HCT116 (cell line): ENCODE data around the gene ALOXE3. TPM values are rescaled to one million over a fixed set of nuclear protein-coding genes. Genes with fewer than 3 reads are reported as not detected.

Source experiments
- ATAC-seq: fragments of 200-7000 bp; cut with Tn5 transposase; 2 replicates; pipeline ENCODE4 v1.9.1; 2020; ENCODE audit warnings: mild to moderate bottlenecking, moderate library complexity
- BruUV-seq: library from RNA; stranded (reverse); fragments of 400-500 nt; replicated peaks from 2 replicates; lab custom pipeline; 2021; lab: Mats Ljungman, UMichigan
- CTCF ChIA-PET: fragments of 300-600 bp; sonication (Branson Sonifier 250); formaldehyde crosslinking; loops from one replicate; lab custom pipeline; 2021; ENCODE audit warnings: antibody characterized with exemption; lab: Charles Lee
- POLR2A ChIA-PET: fragments of 300-600, 350-600 bp; sonication (Branson Sonifier 250); formaldehyde crosslinking; loops from one replicate; lab custom pipeline; 2021; ENCODE audit warnings: antibody characterized with exemption; lab: Charles Lee
- RAD21 ChIA-PET, 2 experiments: fragments of 300-600 bp; sonication (Branson Sonifier 250); formaldehyde crosslinking; loops; one replicate each; lab custom pipeline; 2023; ENCODE audit warnings: low total read pairs in 2 of 2; ENCODE audit not compliant: uncharacterized antibody in 2 of 2, unreplicated experiment in 2 of 2, low non-redundant PET in 1 of 2; lab: Charles Lee
- DNase-seq: peaks from one replicate; pipeline ENCODE4 v3.0.0-alpha.2; 2010; ENCODE audit warnings: low read depth, low spot score
- H2AFZ ChIP-seq: fragments of 200-600 bp; shearing (Covaris generic), sonication (generic); 2 replicates; pipeline ENCODE4 v1.6.1; 2017; ENCODE audit warnings: low read depth, mixed run types, mixed read lengths, antibody characterized with exemption, low read length; ENCODE audit not compliant: poor library complexity, severe bottlenecking
- H3K27ac ChIP-seq: 2 replicates; pipeline ENCODE4 v1.5.1; 2012; ENCODE audit warnings: low read depth, low read length
- H3K27me3 ChIP-seq: fragments of 200-600 bp; sonication (generic); 2 replicates; pipeline ENCODE4 v1.6.1; 2016; ENCODE audit warnings: mixed run types, low read length, mixed read lengths; ENCODE audit not compliant: insufficient read depth
- H3K36me3 ChIP-seq, 2 experiments: fragments of 200-500 bp in 1 of 2; fragments of 200-600 bp in 1 of 2; sonication (Bioruptor generic) in 1 of 2; sonication (generic) in 1 of 2; 2 replicates each; pipeline versions ENCODE4 v1.5.1 to v1.6.1; 2014 to 2016; ENCODE audit warnings: low read length in 2 of 2, inconsistent platforms in 1 of 2, mixed read lengths in 1 of 2, mixed run types in 1 of 2; ENCODE audit not compliant: insufficient read depth in 2 of 2, control insufficient read depth in 1 of 2
- H3K4me1 ChIP-seq, 2 experiments: fragments of 200-600 bp in 1 of 2; sonication (generic) in 1 of 2; 2 replicates each; pipeline versions ENCODE4 v1.5.1 to v1.6.1; 2012 to 2017; ENCODE audit warnings: low read length in 2 of 2, inconsistent platforms in 1 of 2, mild to moderate bottlenecking in 1 of 2, mixed read lengths in 1 of 2, mixed run types in 1 of 2, moderate library complexity in 1 of 2; ENCODE audit not compliant: insufficient read depth in 2 of 2, control insufficient read depth in 1 of 2
- H3K4me2 ChIP-seq: fragments of 200-600 bp; sonication (generic); 2 replicates; pipeline ENCODE4 v1.6.1; 2017; ENCODE audit warnings: mixed run types, low read length, mixed read lengths
- H3K4me3 ChIP-seq, 2 experiments: fragments of 200-600 bp in 1 of 2; sonication (generic) in 1 of 2; replicated peaks in 1 of 2; 2 replicates each; pipeline ENCODE4 v1.5.1; 2011 to 2016; ENCODE audit warnings: low read length in 2 of 2, control low read depth in 1 of 2, low read depth in 1 of 2, mild to moderate bottlenecking in 1 of 2, mixed read lengths in 1 of 2, mixed run types in 1 of 2
- H3K79me2 ChIP-seq: fragments of 200-600 bp; sonication (generic); 2 replicates; pipeline ENCODE4 v1.6.1; 2017; ENCODE audit warnings: mild to moderate bottlenecking, mixed run types, low read length, moderate library complexity, mixed read lengths; ENCODE audit not compliant: insufficient read depth
- H3K9ac ChIP-seq: fragments of 200-600 bp; sonication (generic); 2 replicates; pipeline ENCODE4 v1.6.1; 2016; ENCODE audit warnings: low read length, mixed read lengths
- H3K9me2 ChIP-seq: fragments of 200-600 bp; sonication (generic), shearing (Covaris generic); 2 replicates; pipeline ENCODE4 v1.6.1; 2017; ENCODE audit warnings: mixed run types, mild to moderate bottlenecking, moderate library complexity; ENCODE audit not compliant: insufficient read depth
- H3K9me3 ChIP-seq, 2 experiments: fragments of 200-500 bp in 1 of 2; fragments of 200-600 bp in 1 of 2; sonication (Bioruptor generic) in 1 of 2; sonication (generic) in 1 of 2; 2 replicates each; pipeline ENCODE4 v1.6.1; 2014 to 2017; ENCODE audit warnings: low read length in 2 of 2, mixed read lengths in 2 of 2, inconsistent platforms in 1 of 2, low read depth in 1 of 2, mild to moderate bottlenecking in 1 of 2, mixed run types in 1 of 2, moderate library complexity in 1 of 2; ENCODE audit not compliant: control insufficient read depth in 1 of 2, insufficient read depth in 1 of 2
- H4K20me1 ChIP-seq: fragments of 200-600 bp; sonication (generic), shearing (Covaris generic); 2 replicates; pipeline ENCODE4 v1.6.1; 2017; ENCODE audit warnings: mixed run types, mild to moderate bottlenecking, moderate library complexity; ENCODE audit not compliant: insufficient read depth
- CBX3 ChIP-seq: IDR thresholded peaks from 2 replicates; pipeline ENCODE4 v1.6.1; 2012; ENCODE audit warnings: low read depth
- CEBPB ChIP-seq: IDR thresholded peaks from 2 replicates; pipeline ENCODE4 v1.6.1; 2012; ENCODE audit warnings: low read depth
- EGR1 ChIP-seq: IDR thresholded peaks from 2 replicates; pipeline ENCODE4 v1.6.1; 2012; ENCODE audit warnings: low read depth
- ELF1 ChIP-seq: IDR thresholded peaks from 2 replicates; pipeline ENCODE4 v1.6.1; 2012; ENCODE audit warnings: low read depth, borderline replicate concordance
- EZH2 ChIP-seq: fragments of 200-600 bp; sonication (generic); IDR thresholded peaks from 2 replicates; pipeline ENCODE4 v1.6.1; 2017; ENCODE audit warnings: antibody characterized with exemption, mixed run types
- EZH2phosphoT487 ChIP-seq: fragments of 200-600 bp; IDR thresholded peaks from 2 replicates; pipeline ENCODE4 v1.6.1; 2018; ENCODE audit warnings: antibody characterized with exemption, borderline replicate concordance
- FOSL1 ChIP-seq: IDR thresholded peaks from 2 replicates; pipeline ENCODE4 v1.6.1; 2012; ENCODE audit warnings: low read depth
- JUND ChIP-seq: IDR thresholded peaks from 2 replicates; pipeline ENCODE4 v1.6.1; 2012
- POLR2A ChIP-seq: IDR thresholded peaks from 2 replicates; pipeline ENCODE4 v1.7.0; 2011; ENCODE audit warnings: borderline replicate concordance; ENCODE audit not compliant: insufficient read depth, insufficient read length; ENCODE audit errors: extremely low read depth
- POLR2AphosphoS5 ChIP-seq: IDR thresholded peaks from 2 replicates; pipeline ENCODE4 v1.6.1; 2011; ENCODE audit warnings: mild to moderate bottlenecking, low read depth, low read length, moderate library complexity
- RAD21 ChIP-seq: IDR thresholded peaks from 2 replicates; pipeline ENCODE4 v1.6.1; 2012; ENCODE audit warnings: low read depth, mild to moderate bottlenecking
- SIN3A ChIP-seq: IDR thresholded peaks from 2 replicates; pipeline ENCODE4 v1.6.1; 2012; ENCODE audit warnings: low read depth
- SP1 ChIP-seq: IDR thresholded peaks from 2 replicates; pipeline ENCODE4 v1.6.1; 2012; ENCODE audit warnings: low read depth
- SRF ChIP-seq: IDR thresholded peaks from 2 replicates; pipeline ENCODE4 v1.6.1; 2012; ENCODE audit warnings: low read depth
- TCF7L2 ChIP-seq: IDR thresholded peaks from 2 replicates; pipeline ENCODE4 v1.7.0; 2011; ENCODE audit warnings: borderline replicate concordance, inconsistent platforms; ENCODE audit not compliant: insufficient read depth, insufficient read length; ENCODE audit errors: extremely low read depth
- YY1 ChIP-seq: IDR thresholded peaks from 2 replicates; pipeline ENCODE4 v1.6.1; 2011; ENCODE audit warnings: low read length, low read depth, moderate library complexity, mild to moderate bottlenecking; ENCODE audit not compliant: insufficient replicate concordance; ENCODE audit errors: extremely low read depth
- ZFX ChIP-seq: fragments of 450-650 bp; IDR thresholded peaks from 2 replicates; pipeline ENCODE4 v1.6.1; 2017
- intact Hi-C: fragments of 100-400 bp; cut with micrococcal nuclease; formaldehyde crosslinking; loops from 2 replicates; pipeline ENCODE4 v1.10.0; 2022
- total RNA-seq: library from RNA; stranded (reverse); gene quantifications from one replicate; pipeline ENCODE4 v1.2.1, GENCODE V29; 2021; ENCODE audit not compliant: unreplicated experiment
- TF ChIP-seq, protein P1 (sequence below): IDR thresholded peaks from 2 replicates; pipeline ENCODE4 v1.6.1; 2012; ENCODE audit warnings: low read depth
- TF ChIP-seq, protein P2 (sequence below): IDR thresholded peaks from 2 replicates; pipeline ENCODE4 v1.6.1; 2011; ENCODE audit warnings: mild to moderate bottlenecking, low read length, moderate library complexity; ENCODE audit not compliant: insufficient replicate concordance; ENCODE audit errors: extremely low read depth
- TF ChIP-seq, protein P3 (sequence below): IDR thresholded peaks from 2 replicates; pipeline ENCODE4 v1.6.1; 2012

The ALOXE3 gene
- total RNA-seq, 1 experiment from 2014 or later = 3.5 TPM

DNA sequence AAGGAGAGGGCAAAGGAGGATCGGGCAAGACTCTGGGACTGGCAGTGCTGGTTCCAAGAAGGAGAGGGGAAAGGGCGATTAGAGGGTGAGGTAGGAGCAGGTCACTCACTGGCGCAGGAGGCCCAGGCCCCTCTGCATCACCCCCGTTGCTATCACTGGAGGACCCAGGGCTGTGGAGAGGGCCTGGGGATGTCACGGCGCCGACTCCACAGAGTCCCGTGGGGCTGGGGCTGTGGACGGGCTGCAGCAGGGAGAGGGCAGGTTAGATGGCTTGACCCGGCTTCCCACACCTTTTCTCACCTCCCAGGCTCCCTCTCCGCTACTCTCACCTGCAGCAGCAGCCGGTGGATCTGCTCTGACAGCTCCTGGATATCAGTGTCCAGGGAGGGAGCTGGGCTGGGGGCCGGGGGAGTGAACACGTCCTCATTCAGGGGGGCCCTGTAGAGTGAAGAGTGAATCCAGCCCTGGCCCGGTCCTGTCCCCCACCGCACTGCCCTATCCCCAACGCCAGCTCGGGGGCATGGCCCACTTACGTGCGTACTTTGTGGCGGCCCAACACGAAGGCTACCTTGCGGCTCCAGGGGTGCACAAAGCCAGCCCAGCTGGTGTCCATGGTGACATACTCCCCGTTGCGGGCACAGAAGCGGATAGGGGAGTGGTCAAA, 29.0 kb upstream of the ALOXE3 start:
- Histone ChIP-seq H3K9me2 (no peaks in the 10 kb centered on the region), H3K9ac (no peak overlapping the region)
- RAD21 ChIA-PET = no interaction called here

More for the DNA sequence above, 29.0 kb upstream of the ALOXE3 start:
- H3K4me1 ChIP-seq = peaks cover 6 to 19% of the 10 kb centered on the region in 2 experiments
- BruUV-seq = no TSS peak
- ATAC-seq (no peak), DNase-seq (no peak)
- no peaks in the 10 kb centered on the region for H3K9me3 ChIP-seq
- CTCF ChIA-PET = no interaction called here
- peak overlapping the region; percentile 18; the same call in 1 of the 2 replicates for H3K27ac ChIP-seq
- POLR2A ChIA-PET = interaction anchor here (1.0 kb wide), 1 partner anchor 8 kb away, joined by 3 read pairs; no protein-coding TSS in a partner anchor
- H2AFZ ChIP-seq = no peak overlapping the region
- peaks cover 26% of the 10 kb centered on the region for H3K79me2 ChIP-seq
- H3K4me3 ChIP-seq = no peak overlapping the region
- H4K20me1 ChIP-seq = no peaks in the 10 kb centered on the region
- H3K27me3 ChIP-seq = no peaks in the 10 kb centered on the region
- H3K36me3 ChIP-seq = peaks cover 46 to 65% of the 10 kb centered on the region in 2 experiments
- no peak overlapping the region for H3K4me2 ChIP-seq
- TF ChIP-seq POLR2AphosphoS5 (no peak), CEBPB (no peak), TCF7L2 (no peak), SP1 (no peak), EZH2phosphoT487 (no peak), ZFX (no peak), FOSL1 (no peak), ELF1 (no peak), YY1 (no peak), JUND (no peak), POLR2A (no peak), CBX3 (no peak), EGR1 (no peak), SRF (no peak), EZH2 (no peak), RAD21 (no peak), SIN3A (no peak)
- TF ChIP-seq, protein P1, sequence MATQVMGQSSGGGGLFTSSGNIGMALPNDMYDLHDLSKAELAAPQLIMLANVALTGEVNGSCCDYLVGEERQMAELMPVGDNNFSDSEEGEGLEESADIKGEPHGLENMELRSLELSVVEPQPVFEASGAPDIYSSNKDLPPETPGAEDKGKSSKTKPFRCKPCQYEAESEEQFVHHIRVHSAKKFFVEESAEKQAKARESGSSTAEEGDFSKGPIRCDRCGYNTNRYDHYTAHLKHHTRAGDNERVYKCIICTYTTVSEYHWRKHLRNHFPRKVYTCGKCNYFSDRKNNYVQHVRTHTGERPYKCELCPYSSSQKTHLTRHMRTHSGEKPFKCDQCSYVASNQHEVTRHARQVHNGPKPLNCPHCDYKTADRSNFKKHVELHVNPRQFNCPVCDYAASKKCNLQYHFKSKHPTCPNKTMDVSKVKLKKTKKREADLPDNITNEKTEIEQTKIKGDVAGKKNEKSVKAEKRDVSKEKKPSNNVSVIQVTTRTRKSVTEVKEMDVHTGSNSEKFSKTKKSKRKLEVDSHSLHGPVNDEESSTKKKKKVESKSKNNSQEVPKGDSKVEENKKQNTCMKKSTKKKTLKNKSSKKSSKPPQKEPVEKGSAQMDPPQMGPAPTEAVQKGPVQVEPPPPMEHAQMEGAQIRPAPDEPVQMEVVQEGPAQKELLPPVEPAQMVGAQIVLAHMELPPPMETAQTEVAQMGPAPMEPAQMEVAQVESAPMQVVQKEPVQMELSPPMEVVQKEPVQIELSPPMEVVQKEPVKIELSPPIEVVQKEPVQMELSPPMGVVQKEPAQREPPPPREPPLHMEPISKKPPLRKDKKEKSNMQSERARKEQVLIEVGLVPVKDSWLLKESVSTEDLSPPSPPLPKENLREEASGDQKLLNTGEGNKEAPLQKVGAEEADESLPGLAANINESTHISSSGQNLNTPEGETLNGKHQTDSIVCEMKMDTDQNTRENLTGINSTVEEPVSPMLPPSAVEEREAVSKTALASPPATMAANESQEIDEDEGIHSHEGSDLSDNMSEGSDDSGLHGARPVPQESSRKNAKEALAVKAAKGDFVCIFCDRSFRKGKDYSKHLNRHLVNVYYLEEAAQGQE = no peak
- TF ChIP-seq, protein P2, sequence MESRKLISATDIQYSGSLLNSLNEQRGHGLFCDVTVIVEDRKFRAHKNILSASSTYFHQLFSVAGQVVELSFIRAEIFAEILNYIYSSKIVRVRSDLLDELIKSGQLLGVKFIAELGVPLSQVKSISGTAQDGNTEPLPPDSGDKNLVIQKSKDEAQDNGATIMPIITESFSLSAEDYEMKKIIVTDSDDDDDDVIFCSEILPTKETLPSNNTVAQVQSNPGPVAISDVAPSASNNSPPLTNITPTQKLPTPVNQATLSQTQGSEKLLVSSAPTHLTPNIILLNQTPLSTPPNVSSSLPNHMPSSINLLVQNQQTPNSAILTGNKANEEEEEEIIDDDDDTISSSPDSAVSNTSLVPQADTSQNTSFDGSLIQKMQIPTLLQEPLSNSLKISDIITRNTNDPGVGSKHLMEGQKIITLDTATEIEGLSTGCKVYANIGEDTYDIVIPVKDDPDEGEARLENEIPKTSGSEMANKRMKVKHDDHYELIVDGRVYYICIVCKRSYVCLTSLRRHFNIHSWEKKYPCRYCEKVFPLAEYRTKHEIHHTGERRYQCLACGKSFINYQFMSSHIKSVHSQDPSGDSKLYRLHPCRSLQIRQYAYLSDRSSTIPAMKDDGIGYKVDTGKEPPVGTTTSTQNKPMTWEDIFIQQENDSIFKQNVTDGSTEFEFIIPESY = no peak
- TF ChIP-seq, protein P3, sequence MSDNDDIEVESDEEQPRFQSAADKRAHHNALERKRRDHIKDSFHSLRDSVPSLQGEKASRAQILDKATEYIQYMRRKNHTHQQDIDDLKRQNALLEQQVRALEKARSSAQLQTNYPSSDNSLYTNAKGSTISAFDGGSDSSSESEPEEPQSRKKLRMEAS = no peak
- intact Hi-C loops = no loop called here
